HuH-7.5 (cell line): ENCODE measurements around the gene TGFA.

Experiments
- DNase-seq: peaks from one replicate; pipeline ENCODE4 v3.0.0; 2011; ENCODE audit warnings: low spot score

TGFA gene

DNA sequence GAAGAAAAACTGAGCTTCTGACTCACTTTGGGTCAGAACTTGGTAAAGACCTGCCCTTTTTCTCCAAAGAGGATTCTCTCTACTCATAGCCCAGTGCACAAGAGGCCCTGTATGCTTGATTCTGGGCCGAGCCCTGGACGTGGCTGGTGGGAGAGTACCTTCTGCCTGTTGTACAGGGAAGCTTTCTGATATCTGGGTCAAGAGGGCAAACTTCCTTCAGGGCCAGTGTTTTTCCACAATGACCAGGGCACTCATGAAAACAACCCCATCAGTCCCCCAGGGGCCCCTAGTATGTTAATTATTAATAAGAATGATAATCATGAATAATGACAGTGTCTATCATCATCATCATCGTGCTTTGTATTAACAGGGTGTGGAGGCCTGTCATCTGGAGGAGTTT, 90.0 kb downstream of the TGFA start:
- DNase-seq: no peak

DNA sequence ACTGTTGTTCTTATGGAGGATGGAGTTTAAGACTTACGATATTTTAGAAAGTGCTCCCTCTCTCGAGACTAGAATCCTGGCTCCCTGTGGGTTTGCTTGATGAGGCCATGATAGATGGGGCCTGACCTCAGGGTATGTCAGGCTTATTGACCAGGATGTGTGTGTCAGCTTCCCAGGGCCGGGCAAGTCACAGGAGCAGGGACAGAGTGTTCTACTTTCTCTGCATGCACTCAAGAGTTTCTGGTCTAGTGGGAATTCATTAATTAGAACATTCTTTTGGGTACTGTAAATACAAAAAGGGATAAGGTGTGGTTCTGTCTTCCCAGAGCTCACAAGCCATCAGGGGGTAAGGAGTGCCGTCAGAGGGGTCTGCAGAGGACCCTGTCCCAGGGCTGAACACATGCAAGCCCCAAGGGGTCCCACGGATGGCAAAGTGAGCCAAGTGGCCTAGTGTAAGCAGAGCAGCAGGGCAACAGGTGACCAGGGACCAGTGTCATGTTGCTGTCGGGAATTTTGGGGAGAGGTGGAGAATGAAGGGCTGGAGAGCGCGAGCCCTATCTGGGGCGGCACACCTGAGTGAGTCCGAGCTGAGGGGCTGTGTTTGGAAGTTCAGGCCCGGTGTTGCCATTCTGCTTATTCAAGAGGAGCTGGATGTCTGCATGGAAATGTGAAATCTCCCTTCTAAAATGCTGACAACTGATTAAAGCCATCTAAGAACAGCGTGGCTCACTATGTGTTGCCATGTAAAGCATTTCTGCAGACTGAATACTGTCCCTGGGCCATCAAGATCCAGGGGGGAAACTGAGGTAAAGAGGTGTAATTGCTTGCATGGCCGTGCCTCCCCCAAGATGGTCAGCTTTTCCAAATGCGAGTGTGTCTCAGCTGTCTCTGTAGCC, 91.4 kb downstream of the TGFA start:
- no peak for DNase-seq

DNA sequence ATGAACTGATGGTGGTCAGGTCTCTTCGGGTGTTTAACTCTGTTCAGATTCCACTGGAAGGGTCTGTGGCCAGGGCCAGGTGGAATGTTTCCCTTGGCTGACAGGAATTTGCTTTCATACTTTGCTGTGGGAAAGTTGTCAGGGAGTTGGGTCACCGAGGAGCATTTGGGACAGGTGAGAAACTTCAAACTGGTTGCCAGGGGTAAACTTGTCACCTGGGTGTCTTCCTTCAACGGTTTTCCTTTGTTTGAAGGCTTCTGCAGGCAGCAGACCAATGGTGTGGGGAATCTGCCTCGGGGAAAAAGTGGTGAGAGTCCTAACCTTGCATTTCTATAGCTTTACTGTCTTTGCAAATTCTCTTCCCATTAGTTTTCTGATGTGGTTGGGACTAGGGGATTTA, 92.2 kb downstream of the TGFA start:
- DNase-seq: no peak

DNA sequence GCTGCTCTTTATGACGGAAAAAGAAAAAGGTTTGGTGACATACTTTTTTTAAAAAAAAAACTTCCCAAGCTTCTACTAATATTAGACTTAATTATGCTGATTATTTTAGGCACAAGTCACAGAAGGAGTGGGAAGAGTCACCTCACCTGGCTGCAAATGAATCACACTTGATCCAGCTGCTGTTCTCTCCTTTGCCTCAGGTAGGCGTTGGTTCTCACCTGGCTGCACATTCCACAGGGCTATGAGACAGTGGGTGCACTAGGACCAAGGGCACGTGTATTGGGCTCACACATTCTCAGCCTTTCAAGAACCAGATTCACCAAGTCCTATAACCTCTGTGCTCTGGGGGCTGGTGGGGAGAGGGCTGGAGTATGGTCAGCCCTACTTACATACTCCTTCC, 93.3 kb downstream of the TGFA start:
- no peak for DNase-seq

DNA sequence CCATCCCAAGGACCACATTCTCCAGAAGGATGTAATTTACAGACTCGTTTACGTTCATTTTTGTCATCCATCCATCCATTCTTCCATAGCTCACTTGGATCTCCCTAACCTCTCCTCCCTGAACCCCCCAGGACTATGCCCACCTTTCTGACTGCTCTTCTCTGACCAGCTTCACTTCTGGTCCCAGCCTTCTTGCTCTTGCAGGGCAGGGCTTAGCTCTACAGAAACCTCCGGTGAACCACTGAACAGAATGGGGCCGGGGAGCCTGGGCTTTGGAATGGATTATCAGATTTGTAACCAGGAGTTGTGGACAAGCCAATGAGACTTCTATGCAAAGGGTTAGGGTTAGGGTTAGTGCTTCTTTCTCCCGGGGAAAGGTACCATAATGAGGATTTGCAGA, 95.0 kb downstream of the TGFA start:
- DNase-seq: no peak

DNA sequence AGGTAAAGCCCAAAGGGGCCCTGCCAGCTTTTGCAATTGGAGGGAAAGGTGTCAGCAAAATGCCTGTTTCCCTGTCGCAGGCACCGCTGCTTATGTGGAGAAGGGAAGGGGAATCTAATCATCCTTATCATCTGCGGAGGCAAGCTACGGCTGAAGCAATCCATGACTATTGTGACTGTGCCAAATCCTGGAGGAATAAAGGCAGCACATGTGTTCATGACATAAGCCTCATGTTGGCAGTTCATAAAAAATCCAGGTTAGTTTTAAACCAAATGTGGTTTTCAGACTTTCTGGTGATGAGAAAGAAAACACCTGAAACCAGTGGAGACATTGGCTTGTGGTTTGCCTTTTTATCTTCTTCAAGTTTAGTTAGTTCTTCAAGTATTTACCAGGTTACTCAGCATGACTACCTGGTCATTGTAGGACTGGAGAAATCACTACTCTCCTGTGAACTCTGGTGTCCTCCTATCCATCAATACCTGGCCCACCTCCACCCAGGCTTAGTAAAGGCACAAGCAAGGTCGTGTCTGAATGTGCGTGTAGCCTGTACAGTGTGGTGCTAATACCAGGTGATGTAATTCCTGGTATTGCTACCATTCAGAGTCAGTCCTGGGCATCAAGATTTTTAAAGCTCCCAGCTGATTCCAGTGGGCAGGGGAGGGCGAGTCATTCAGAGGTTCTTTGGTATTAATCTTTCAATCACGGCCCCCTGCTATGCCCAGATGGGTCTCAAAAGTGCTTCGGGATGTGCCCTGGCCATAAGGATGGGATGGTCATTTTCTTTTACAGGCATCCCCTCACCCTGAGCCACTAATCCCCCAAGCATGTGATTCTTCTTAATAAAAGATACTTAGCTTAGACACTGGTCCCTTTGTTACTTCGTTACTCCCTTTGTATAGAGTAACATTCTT, 96.8 kb downstream of the TGFA start:
- no peak for DNase-seq

DNA sequence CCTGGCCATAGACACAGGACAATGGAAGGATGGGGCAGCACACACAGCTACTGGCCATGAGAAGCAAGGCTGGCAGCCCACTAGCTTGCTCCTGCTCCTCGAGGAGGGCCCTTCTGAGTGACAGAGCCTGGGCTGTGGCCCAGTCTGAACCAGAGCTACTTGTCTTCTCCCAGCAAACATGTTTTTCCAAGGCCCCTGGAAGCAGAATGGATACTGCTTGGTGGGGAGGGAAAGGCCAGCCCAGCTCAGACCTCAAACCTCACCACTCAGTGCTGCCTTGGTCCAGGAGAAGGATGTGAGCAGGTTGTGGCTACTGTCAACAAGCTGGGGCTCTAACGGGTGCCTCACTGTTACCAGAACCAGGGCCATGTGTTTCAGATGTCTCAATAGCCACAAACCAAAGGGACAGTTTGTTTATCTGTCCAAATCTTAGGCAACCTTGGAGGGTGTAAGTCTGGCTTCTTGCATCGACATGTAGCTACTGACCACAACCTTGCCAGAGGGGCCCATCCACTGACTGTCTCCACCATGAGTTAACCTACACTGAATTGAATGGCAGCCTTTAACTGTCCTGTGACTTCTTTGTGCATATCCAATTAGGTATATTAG, 98.6 kb downstream of the TGFA start:
- no peak for DNase-seq

DNA sequence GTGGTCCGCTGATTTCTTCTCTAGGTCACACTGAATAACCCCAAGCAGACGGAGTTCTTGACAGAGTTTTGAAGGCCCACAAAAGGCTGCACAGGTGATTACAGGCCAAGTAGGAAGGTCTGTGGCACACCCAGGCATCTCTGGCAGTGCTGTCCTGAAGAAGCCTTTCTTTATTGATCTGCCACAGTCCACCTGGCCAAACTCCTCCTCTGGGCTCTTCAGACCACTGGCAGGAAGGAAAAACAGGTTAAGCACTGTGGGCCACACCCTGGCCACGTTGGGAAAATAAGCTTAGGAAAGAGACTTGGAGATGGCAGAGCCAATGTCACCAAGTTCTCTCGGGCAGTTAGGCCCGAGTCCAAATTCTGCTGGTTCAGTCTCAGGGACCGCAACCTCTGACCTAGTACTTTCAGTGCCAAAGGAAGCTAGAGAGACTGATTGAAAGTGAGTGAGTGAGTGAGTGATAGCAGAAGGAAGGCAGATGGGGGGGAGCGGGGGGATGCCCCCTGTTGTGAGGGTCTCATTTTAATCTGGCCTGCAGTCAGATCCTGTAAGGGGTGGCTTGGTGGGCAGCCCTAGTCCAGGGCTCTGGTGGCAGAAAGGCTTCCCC, 102.9 kb downstream of the TGFA start:
- no peak for DNase-seq

DNA sequence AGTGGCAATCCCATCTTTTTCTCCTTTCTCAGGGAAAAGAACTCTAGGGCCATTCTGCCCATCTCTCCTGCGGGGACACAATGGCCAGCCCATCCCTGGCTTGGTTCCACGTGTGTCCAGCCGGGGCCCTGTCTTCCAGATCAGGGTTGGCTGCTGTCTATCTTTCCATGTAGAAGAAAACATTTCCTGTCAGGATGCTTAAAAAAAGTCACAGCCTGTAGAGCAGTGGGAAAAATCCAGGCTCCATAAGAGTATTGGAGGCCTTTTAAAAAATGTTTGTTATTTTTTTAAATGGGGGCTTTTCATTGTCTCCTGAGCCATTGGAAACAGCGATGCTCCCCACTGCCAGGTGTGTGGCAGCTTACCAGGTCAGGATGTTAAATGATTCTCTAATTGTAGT, 105.6 kb downstream of the TGFA start:
- DNase-seq: no peak

DNA sequence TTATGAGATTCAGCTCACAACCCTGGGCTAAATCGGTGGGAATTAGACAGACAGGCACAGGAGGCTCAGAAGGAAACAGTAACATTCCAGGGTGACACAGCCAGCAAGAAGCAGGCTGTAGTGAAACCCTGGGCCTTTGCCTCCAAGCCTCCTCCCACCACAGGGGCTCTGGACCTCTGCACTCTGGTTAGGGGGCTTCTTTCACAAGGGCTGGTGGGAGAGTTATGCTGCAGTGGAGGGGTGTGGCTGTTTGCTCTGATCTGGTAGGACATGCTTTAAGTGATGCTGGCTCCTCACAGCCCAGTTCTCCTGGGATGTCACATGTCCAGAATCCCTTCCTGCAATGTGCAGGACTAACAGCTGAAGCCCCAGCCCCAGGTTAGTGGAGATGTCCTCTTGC, 109.9 kb downstream of the TGFA start:
- DNase-seq: no peak

DNA sequence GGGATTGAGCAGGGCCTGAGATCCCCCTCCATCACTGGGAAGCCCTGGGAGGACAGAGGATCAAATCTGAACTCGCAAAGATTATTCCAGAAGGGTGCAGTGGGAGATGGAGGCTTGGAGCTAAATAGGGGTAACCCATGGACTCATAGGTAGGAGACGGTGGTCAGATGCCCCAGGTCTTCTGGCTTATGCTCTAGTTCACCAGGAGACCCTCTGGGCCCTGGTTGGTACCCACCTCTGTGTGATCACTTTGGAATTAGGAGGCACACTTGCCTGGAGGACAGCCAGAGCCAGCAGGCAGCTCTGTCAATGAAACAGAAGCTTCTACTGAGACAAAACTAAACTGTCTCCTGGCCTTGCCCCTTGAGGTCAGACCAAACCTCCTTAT, 110.6 kb downstream of the TGFA start:
- no peak for DNase-seq

DNA sequence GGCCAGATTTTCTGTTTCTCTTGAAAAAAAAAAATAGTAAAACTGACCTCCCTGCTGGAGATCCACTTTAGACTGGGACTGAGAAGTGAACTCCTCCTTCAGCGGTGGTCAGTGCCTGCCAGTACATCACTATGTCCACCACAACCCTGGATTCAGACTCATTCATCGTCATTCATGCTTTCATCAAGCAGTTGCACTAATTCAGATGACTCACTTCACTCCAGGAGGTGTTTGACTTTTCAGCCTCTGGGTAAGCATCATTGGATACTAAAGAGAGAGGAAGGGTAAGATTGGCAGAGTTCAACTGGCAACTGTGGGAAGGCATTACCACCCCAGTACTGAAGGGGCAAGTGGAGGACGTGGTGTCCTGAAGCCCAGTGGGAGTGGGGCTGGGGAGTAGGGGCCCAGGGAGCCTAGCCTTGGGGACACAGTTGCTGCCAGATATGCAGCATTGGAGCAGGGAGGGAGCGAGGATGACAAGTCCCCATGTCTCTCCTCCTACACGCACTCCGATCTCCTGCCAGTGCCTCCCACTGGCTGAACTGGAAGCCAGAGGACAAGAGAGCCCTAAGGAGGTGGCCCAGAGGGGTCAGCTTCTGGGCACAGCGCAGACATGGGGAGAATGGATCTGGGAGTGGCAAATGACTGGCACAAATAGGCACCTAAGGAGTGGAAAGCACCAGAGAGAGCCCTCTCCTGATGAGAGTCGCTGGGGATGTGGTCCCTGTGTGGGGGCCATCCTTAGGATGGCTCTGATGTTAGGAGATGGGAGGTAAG, 111.1 kb downstream of the TGFA start:
- no peak for DNase-seq

DNA sequence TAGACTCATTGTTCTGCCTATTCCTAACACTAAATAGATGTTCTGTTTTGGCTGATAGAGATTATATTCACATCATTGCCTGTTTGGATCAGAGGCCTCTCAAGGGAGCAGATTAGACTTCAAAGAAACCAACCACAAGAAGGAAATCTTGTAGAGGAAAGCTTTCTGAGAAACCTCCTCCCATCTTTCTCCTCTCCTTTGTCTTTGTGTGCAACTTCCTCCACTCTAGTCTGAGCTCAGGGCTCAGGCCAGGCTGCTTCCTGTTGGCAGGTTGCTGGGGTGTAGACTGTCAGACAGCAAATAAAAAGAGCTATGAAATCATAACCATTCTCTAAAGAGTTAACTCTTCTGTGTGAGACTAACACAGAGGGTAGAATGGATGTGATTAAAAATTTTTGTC, 113.0 kb downstream of the TGFA start:
- no peak for DNase-seq

DNA sequence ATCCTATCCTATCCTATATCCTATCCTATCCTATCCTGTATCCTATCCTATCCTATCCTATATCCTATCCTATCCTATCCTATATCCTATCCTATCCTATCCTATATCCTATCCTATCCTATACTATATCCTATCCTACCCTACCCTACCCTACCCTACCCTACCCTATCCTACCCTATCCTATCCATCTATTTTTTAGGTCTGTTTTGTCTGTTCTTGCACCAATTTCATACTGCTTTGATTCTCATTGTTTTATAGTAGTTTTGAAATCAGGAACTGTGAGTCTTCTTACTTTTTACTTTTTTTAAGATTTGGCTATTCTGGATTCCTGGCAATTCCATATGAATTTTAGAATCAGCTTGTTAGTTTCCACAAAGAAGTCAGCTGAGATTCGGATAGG, 118.5 kb downstream of the TGFA start:
- no peak for DNase-seq

DNA sequence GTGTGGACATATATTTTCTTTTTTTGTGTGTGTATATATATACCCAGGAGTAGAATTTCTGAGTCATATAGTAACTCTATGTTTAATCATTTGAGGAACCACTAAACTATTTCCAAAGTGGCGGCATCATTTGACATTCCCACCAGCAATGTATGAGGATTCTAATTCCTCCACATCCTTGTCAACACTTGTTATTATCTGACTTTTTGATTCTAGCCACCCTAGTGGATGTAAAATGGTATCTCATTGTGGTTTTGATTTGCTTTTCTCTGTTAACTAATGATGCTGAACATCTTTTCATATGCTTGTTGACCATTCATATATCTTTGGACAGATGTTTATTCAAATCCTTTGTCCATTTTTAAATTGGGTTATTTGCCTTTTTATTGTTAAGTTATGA, 120.3 kb downstream of the TGFA start:
- no peak for DNase-seq

DNA sequence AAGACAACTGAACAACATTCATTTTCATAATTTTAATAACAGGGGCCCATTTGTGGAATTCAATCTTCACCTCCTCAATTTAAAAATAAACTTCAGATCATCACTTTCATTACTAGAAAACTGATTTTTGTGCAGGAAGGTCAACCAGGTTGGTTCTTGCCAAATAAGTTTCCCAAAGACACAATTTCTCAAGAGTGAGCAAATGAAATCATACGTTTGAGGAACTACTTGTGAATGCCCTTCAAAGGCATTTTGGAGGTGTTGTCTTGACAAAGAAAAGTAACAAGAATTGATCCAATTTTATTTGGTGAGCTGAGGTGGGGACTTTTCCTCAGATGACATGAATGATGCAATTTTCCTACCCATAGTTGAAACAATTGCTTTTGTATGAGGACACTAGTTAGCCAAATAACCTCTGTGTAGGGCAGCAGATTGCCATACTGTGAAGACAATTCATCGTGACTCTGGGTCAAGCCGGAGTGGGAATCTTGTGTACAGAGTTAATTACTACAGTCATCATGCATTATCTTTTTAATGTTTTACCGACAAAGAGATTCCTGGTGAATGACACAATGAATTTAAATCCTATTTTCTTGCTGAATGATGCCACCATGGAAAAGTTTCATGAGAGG, 121.8 kb downstream of the TGFA start:
- DNase-seq: no peak

DNA sequence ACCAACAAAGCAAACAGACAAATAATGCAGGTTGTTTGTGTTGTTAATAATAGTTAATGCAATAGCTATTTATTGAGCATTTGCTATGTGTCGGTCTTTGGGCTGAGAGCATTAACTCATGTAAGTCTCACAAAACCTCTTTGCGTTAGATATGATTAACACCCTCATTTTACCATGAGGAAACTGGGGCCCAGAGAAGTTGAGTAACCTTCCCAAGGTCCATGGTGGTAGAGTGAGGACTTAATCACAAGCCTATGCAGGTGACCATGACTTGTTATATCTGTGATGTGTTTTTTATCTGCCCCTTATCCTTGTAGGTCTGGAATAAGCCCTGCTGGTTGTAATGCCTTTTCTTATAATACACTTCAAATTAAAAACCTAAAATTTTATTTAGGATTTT, 127.3 kb downstream of the TGFA start:
- no peak for DNase-seq

DNA sequence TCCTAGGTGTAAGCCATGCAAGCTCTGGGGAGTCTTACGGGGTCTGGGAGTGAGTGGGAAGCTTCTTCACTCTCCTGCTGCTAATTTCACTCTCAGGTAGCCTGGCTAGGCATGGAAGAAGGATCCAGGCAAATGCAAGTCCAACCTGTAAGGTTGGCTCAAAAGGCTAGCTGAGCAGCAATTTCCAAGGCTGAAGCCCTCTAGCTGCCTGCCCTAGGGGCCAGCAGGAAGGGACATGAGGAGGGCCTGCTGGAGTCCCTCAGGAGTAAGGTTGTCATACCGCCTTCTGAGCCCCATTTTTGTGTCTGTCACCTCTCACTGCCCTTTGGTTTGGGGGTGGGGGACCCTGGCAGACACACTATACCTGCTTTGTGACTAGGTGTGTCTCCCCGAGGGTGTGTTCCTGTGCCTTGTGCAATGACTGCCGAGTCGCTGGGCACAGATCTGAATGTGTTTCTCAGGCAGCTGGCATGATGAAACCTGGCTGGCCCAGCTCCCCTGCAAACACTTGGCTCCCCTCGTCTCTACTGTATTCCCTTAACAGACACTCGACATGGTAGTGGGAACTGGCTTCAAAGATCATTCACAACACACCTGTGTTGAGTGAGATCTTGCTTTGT, 127.8 kb downstream of the TGFA start:
- DNase-seq: no peak

DNA sequence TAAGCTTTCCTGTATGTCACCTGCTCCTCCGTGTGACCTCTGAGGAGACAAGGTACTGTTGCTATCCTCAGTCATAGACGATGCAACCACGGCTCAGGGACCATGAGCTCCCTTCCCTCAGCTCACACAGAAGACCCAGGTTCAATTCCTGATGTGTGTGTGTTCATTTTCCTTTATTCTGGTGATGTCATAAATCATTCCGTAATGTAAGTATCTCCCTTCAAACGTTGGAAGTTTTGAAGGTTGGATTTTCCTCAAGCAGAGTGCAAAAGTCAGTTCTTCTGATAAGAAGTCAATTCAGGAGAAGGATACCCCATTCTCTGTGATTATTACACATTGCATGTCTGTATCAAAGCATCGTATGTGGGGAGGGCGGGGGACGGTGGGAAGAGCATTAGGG, 132.9 kb downstream of the TGFA start:
- DNase-seq: no peak

DNA sequence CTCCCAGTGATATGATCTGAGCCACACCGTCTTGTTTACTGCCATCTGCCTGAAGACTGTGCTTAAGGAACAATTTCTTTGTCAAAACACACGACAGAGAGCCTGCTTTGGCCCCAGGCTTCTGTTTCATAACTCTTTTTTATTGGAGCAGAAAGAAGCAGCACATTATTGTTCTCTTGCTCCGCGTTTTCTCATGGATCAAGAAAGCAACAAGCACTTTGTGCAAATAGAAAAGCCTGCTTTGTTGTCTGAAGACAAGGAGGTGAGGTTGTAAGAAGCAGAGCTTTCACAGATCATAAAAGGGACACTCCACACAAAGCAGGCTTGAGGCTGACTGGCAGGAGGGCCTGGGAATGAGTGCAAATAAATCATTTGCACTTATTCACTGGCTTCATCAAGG, 133.5 kb downstream of the TGFA start:
- DNase-seq: no peak

DNA sequence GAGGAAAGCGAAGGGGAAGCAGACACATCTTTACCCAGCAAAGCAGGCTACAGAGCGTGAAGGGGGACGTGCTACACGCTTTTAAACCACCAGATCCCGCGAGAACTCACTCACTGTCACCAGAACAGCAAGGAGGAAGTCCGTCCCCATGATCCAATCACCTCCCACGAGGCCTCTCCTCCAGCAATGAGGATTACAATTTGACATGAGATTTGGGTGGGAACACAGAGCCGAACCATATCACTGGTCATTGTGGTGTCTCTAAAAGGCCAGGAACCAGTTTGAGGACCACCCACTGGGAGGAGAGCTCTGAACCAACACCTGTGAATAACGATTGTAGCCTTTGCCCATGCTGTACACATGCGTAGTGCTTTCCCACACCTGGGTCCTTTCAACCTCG, 135.1 kb downstream of the TGFA start:
- DNase-seq: no peak
